Hepatocyte (in vitro differentiated cells): Measurements from ENCODE around the gene TAF15.

Experiments used
- EZH2 ChIP-seq: fragments of 200-600 bp; sonication (generic); IDR thresholded peaks from 2 replicates; pipeline ENCODE4 v1.6.1; 2016; ENCODE audit warnings: antibody characterized with exemption, mild to moderate bottlenecking, borderline replicate concordance
- EZH2phosphoT487 ChIP-seq: fragments of 200-600 bp; sonication (generic); IDR thresholded peaks from one replicate; pipeline ENCODE4 v1.6.1; 2018; ENCODE audit warnings: antibody characterized with exemption, mild to moderate bottlenecking, low read depth, moderate library complexity; ENCODE audit not compliant: unreplicated experiment, severe bottlenecking
- TF ChIP-seq, protein P1 (sequence below): fragments of 200-600 bp; sonication (generic); IDR thresholded peaks from 2 replicates; pipeline ENCODE4 v1.5.1; 2016; ENCODE audit warnings: antibody characterized with exemption, mild to moderate bottlenecking; ENCODE audit not compliant: poor library complexity

- TF ChIP-seq EZH2, result no peak
- TF ChIP-seq, protein P1, sequence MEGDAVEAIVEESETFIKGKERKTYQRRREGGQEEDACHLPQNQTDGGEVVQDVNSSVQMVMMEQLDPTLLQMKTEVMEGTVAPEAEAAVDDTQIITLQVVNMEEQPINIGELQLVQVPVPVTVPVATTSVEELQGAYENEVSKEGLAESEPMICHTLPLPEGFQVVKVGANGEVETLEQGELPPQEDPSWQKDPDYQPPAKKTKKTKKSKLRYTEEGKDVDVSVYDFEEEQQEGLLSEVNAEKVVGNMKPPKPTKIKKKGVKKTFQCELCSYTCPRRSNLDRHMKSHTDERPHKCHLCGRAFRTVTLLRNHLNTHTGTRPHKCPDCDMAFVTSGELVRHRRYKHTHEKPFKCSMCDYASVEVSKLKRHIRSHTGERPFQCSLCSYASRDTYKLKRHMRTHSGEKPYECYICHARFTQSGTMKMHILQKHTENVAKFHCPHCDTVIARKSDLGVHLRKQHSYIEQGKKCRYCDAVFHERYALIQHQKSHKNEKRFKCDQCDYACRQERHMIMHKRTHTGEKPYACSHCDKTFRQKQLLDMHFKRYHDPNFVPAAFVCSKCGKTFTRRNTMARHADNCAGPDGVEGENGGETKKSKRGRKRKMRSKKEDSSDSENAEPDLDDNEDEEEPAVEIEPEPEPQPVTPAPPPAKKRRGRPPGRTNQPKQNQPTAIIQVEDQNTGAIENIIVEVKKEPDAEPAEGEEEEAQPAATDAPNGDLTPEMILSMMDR, result peak; percentile 8
- no peak for TF ChIP-seq EZH2phosphoT487
These were observed 39.3 kb upstream of the TAF15 start for GRCh38 chr17:35769895-35770486.
